Non-pigmented ciliary epithelial cell (primary cell): Measurements from ENCODE around the gene TMEM271.
"Not testable (repeated sequence)": the region's sequence is repeated elsewhere in the genome, so short reads cannot be mapped to it uniquely, and the experiment has no call there.

ENCODE experiments used
- DNase-seq: peaks from one replicate; pipeline ENCODE4 v3.0.0-alpha.2; 2010; ENCODE audit warnings: low read depth

Gene TMEM271

GRCh38 chr4:609400-610050 is 33.4 kb upstream of the TMEM271 start:
- DNase-seq, result no peak

- no peak for DNase-seq
Measured at GRCh38 chr4:608236-608635, 32.1 kb upstream of the TMEM271 start.

DNA sequence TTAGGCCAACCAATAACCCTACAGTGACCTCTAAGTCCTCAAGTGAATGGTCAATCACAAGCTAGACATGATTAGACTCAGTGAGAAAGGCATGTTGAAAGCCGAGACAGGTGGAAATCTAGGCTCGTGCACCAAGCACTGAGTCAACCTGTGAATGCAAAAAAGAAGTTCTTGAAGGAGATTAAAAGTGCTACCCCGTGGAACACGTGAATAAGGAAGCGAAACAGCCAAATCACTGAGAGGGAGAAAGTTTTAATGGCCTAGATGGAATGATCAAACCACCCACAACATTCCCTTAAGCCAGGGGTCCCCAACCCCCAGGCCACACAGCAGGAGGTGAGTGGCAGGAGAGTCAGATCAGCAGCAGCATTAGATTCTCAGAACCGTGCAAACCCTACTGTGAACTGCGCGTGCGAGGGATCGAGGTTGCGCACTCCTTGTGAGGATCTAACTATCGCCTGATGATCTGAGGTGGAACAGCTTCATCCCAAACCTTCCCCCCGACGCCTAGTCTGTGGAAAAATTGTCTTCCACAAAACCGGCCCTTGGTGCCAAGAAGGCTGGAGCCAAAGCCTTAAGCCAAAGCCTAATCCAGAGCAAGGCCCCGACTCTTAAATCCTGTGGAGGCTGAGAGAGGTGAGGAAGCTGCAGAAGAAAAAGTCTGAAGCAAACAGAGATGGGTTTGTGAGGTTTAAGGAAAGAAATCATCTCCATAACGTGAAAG is 29.8 kb upstream of the TMEM271 start:
- no peak for DNase-seq

- no peak for DNase-seq
Measured at GRCh38 chr4:604131-604530, 28.0 kb upstream of the TMEM271 start.

- DNase-seq, result no peak
Measured at GRCh38 chr4:602559-602942, 26.5 kb upstream of the TMEM271 start.

GRCh38 chr4:601612-602558 is 25.8 kb upstream of the TMEM271 start:
- no peak for DNase-seq

DNA sequence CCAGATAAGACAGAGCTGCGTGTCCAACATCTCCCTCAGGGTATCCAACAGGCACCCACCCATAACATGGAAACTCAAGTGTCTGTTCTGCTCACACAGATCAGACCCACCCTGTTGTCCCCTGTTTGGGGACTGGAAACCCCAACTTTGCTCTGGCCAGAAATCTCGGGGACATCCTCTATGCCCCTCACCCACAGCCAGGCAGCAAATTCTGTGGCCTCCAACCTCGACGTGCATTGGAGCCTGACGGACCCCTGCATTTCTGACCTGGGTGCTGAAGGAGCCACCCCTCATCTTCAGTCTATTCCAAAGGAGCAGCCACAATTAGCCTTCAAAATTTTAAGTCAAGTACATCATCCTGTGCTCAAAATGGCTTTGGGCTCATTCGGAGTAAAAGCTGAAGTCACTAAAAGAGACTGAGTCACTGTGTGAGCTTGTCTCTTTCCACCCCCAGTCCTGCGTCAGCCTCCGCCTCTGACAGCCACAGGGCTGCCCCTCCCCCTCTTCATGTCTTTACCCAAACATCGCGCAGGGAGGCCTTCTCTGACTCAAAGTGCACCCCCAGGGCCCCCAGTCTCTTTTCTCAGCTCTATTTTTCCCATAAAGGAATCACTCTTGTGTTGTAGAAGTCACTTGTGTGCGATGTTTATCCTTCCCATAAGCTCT is 24.9 kb upstream of the TMEM271 start:
- no peak for DNase-seq

GRCh38 chr4:600166-600565 is 24.1 kb upstream of the TMEM271 start:
- DNase-seq, result no peak

- no peak for DNase-seq
Measured at GRCh38 chr4:598925-599324, 22.8 kb upstream of the TMEM271 start.

- no peak for DNase-seq
Measured at GRCh38 chr4:592825-593520, 16.9 kb upstream of the TMEM271 start.

- not testable (repeated sequence) for DNase-seq
Measured at GRCh38 chr4:592178-592577, 16.1 kb upstream of the TMEM271 start.

DNA sequence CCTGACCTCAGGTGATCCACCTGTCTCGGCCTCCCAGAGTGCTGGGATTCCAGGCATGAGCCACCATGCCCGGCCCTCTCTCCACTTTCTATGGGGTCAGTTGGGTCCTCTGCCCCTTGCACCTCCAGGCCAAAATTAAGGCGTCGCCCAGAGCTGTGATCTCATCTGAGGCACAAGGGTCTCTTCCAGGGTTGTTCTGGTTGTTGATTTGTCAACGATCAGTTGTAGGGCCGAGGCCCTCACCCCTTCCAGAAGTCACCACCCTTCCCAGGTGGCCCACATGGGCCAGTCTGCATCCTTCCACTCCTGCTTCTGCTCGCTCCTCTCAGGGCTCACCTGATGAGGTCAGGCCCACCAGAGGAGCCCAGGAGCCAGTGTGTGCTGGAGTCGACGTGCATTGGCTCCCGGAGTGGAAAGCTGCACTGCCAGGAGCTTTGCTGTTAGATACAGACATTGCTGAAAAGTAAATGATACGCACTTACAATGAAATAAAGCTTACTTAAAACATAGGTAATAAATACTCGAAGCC is 14.3 kb upstream of the TMEM271 start:
- DNase-seq, result no peak

GRCh38 chr4:589219-589963 is 13.3 kb upstream of the TMEM271 start:
- no peak for DNase-seq

DNA sequence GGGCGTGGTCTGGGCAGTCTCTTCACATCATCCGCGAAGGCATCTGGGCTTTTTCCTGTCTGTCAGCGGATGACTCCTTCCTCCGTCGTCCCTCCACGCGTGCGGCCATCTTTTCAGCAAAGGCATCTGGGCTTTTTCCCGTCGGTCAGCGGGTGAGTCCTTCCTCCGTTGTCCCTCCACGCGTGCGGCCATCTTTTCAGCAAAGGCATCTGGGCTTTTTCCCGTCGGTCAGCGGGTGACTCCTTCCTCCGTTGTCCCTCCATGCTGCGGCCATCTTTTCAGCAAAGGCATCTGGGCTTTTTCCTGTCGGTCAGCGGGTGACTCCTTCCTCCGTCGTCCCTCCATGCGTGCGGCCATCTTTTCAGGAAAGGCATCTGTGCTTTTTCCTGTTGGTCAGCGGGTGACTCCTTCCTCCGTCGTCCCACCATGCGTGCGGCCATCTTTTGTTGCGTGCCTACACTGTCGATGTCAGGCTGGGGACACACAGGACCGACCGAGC is 12.3 kb upstream of the TMEM271 start:
- DNase-seq, result no peak

DNA sequence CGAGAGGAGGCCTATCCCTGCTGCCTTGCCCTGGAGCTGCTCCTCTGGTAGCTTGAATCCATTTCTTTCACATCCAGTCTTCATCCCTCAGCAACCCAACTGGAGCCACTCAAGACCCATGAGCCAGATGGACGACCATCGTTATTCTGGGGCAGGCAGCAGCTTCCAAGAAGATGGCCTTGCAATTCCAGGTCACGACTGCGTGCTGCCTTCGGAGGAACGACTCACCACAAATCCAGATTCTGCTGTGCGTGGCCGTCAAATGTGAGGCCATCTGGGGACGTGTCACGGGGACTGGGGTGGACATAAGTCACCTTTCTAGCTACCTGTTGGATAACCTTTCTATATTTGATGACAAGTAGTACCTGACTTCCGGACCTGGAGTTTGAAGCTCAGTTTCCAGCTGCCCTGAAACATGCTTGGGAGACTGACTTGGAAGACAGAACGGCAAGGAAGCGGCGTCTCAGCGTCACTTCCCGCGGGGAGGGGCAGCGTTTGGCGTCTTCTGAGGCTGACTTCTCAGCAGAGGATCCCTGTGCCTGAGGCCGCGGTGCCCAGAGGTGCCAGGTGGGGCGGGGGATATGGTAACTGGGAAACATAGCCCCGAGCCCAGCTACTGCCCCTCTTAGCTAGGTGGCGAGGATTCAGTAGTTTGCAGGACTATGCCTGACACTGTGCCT is 11.7 kb upstream of the TMEM271 start:
- DNase-seq, result no peak

DNA sequence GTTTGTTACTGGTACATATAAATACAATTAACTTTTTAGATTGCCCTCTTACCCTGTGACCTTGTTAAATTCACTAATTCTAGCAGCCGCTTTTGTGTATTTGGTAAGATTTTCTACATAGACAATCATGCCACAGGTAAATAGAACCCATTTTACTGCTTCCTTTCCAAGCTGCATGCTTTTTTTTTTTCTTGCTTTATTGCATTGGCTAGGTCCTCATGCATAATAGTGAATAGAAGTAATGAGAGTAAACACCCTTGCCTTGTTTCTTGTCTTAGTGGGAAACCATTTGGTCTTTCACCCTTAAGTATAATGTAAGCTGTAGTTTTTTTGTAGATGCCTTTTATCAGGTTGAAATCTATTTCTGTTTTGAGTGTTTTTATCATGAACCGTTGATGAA is 7.7 kb upstream of the TMEM271 start:
- DNase-seq, result no peak

GRCh38 chr4:581753-582361 is 5.8 kb upstream of the TMEM271 start:
- no peak for DNase-seq

DNA sequence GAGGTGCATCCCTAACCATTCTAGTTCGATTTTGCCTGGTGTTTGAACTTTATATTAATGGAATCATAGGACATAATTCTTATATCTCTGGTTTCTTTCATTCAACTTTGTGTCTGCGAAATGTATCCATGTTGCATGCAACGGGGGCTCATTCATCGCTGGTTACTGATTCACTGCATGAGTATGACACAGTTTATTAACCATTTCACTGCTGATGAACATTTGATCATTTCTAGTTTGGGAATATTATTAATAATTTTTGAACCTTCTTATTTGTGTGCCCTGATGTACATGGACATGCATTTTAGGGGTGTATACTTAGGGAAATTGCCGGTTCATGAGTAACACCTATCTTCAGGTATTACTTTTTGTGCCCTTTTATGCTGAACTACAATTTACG is 5.1 kb upstream of the TMEM271 start:
- DNase-seq, result no peak

DNA sequence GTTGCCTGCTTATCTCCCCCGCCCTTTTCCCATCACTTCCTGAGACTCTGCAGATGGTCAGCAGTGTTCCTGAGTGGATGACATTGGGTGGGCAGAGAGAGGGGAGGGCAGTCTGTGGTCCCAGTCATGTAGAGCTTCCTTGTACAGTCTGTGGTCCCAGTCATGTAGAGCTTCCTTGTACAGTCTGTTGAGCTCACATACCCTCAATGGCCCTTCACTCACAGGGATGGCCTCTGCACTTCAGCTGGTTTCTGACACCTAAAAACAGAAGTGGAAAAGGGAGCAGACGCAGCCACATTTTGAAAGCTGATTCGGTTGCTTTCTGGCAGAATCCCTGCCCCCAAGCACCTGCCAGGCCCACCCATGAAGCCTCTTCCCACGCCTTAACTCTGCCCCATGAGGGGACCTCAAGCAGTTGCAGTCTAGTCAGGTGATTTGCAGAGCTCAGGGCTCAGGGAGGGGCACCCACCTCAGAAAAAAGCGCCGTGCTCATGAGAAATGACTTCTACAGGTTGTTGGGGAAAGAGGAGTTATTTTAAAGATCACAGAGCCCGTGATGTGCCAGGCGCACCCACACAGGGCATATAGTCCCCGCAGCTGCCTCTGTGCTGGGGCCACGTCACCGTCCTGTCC is 3.6 kb upstream of the TMEM271 start:
- no peak for DNase-seq
